GM10248 (cell line): ENCODE data around the gene B3GAT1.

Experiments used
- CTCF ChIA-PET: fragments of 300-600 bp; sonication (Branson Sonifier 250); formaldehyde crosslinking; extraction: SDS; loops from one replicate; lab custom pipeline; 2021; ENCODE audit warnings: antibody characterized with exemption; lab: Yijun Ruan, JAX
- POLR2A ChIA-PET: fragments of 350-650 bp; sonication (Branson Sonifier 250); formaldehyde crosslinking; extraction: SDS; loops from one replicate; lab custom pipeline; 2020; ENCODE audit warnings: antibody characterized with exemption; lab: Yijun Ruan, JAX
- DNase-seq: peaks from one replicate; pipeline ENCODE4 v3.0.0; 2012; ENCODE audit errors: extremely low spot score
- TF ChIP-seq, protein P1 (sequence below): IDR thresholded peaks from 2 replicates; pipeline ENCODE4 v1.5.1; 2012; ENCODE audit warnings: mild to moderate bottlenecking, low read depth; ENCODE audit errors: extremely low read depth, missing control alignments, control extremely low read depth

The B3GAT1 gene

DNA sequence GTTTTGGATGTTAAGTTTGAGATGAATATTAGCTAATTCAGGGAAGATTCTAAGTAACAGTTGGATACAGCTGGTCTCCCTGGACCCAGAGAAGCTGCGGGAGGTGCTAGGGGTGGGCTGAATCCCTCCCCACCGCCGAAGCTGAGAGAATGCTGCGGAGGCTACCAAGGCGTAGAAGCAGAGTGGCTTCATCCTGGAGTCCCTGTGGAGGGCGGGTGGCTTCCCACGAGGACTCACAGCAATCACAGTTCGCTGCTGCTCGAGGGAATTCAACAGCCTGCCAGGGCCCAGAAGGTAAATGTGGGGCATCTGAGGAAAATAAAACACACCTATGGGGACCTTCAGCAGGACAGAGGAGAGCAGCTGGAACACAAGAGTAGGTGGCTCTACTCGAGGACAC, 11.1 kb upstream of the B3GAT1 start:
- no peak for DNase-seq
- POLR2A ChIA-PET: no interaction called here
- CTCF ChIA-PET: no interaction called here
- TF ChIP-seq, protein P1, sequence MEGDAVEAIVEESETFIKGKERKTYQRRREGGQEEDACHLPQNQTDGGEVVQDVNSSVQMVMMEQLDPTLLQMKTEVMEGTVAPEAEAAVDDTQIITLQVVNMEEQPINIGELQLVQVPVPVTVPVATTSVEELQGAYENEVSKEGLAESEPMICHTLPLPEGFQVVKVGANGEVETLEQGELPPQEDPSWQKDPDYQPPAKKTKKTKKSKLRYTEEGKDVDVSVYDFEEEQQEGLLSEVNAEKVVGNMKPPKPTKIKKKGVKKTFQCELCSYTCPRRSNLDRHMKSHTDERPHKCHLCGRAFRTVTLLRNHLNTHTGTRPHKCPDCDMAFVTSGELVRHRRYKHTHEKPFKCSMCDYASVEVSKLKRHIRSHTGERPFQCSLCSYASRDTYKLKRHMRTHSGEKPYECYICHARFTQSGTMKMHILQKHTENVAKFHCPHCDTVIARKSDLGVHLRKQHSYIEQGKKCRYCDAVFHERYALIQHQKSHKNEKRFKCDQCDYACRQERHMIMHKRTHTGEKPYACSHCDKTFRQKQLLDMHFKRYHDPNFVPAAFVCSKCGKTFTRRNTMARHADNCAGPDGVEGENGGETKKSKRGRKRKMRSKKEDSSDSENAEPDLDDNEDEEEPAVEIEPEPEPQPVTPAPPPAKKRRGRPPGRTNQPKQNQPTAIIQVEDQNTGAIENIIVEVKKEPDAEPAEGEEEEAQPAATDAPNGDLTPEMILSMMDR: no peak

- ChIA-PET CTCF (no interaction called here), POLR2A (no interaction called here)
- TF ChIP-seq, protein P1: no peak
- no peak for DNase-seq
Observed at GRCh38 chr11:134417871-134418840, 6.1 kb upstream of the B3GAT1 start.

DNA sequence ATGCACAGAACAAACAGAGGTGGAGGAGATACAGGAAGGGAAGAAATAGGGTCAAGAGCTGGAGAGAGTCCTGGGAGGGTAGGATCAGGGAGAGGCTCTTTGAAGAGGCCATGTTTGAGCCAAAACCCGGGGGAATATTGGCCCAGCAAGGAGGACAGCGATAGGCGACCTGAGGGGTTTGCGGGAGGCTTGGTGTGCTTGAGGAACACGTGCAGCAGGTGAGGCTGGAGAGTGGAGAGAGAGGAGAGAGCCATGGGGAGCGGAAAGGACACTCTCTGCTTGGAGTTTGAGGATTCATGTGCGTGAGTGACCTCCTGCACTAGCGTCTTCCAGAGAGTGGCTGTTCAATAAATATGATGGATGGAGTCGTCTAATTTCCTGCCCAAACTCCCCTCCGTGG, 4.7 kb upstream of the B3GAT1 start:
- DNase-seq: no peak
- ChIA-PET CTCF (no interaction called here), POLR2A (no interaction called here)
- TF ChIP-seq, protein P1: no peak

DNA sequence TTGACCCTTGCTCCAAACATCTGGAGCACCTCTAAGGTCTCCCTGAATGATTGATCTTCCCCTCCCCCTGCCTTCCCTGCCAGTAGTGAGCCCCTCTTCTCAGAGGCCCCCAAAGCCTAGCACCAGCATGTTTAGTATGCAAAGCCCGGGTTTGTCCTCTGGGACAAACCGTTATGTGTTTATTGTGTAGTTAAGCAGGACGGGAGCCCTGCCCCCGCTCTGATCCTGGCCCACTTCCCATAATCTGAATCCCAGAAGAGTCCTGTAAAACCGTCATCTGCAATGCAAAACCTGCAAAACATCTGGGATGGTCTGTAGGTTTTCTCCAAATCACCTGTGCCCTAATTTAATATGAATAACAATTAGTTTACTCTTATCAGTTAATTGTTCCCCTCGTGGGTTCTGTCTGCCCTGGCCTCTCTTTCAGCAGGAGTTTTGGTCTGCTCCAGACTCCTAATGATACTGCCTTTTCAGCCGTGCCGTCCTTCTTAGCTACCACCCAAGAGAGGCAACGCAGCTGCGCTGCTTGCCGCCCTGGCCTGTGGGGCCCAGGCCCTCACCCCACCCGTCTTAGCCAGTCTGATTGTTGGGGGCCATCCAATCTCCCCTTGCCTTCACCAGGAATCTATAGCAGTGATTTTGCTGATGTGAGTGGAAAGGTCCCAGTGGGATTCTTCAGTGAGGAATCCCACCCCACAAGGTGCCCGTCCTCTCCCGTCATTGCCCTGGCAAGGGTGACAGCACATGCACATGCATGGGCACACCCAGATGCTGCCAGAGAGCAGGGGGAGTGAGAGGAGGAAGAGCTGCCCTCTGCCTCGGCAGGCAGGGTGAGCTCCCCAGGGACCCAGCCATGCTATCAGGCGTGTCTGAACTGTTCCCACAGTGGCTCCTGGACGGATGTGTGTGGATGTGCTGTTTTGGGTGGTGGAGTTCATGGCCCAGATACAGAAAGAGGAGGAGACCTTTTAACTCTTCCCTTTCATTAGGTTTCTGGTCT, 3.0 kb upstream of the B3GAT1 start:
- ChIA-PET POLR2A (no interaction called here), CTCF (interaction anchor here (0.9 kb wide), 1 partner anchor 10 kb away, joined by 3 read pairs; no protein-coding TSS in a partner anchor)
- no peak for DNase-seq
- TF ChIP-seq, protein P1: no peak

- POLR2A ChIA-PET: no interaction called here
- TF ChIP-seq, protein P1: no peak
- DNase-seq: no peak
- CTCF ChIA-PET: no interaction called here
Observed at GRCh38 chr11:134413826-134414731, 2.0 kb upstream of the B3GAT1 start.
